WTC11 (cell line): ENCODE measurements around the gene RBBP4.

Experiments used
- CTCF ChIP-seq: fragments of 200-600 bp; IDR thresholded peaks from 2 replicates; pipeline ENCODE4 v1.8.0; 2022; ENCODE audit warnings: antibody characterized with exemption
- HMGA2 ChIP-seq: fragments of 250-450 bp; sonication (Bioruptor Pico); IDR thresholded peaks from 2 replicates; pipeline ENCODE4 v1.4.0; 2021; ENCODE audit warnings: mild to moderate bottlenecking, moderate library complexity

GRCh38 chr1:32718527-32718926, 67.5 kb downstream of the RBBP4 start:
- TF ChIP-seq CTCF (no peak), HMGA2 (CRISPR knock-in tag) (no peak)
